SKM-1 (cell line): ENCODE results near the gene LEF1.

Experiments used
- DNase-seq: peaks from one replicate; lab custom pipeline; 2025; ENCODE audit not compliant: unreplicated experiment; lab: John Stamatoyannopoulos, UW

LEF1 gene

DNA sequence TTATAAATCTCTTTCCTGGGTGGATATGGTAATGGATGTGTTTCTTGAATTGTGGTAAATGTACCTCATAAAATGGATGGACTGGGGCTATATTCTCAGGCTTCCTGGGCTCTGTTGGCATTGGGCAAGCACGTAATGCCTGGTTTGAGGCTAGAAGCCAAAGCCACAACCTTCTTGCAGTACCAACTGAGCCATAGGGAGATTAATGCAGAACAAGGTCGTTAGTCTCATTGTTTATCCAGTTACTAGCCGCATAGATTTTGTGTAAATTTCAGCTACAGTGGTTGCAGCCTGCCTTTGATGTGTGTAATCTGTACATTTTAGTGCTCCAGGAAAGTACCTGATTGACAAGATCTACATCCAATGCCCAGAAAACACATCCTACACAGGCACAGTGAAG, 7.2 kb upstream of the LEF1 start:
- no peak for DNase-seq

DNA sequence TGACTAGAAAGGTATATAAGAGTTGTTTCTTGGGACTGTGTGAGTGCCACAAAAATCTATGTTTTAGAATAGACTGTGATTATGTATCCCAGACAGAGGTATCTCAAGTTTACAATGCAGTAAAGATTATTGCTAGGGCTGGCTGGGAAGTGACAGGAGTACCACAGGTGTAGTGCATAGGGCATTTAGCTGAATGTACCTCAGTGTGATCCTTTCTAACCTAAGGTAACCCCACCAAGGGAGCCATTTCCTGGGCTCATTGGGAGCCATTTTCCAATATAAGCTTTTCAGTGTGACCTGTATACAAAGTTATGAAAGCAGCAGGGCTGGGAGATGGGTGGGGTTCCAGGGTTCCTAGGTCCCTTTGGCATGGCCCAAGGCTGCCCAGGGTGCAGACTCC, 6.1 kb upstream of the LEF1 start:
- no peak for DNase-seq

- DNase-seq: no peak
These were observed 4.9 kb upstream of the LEF1 start for GRCh38 chr4:108173599-108174057.

DNA sequence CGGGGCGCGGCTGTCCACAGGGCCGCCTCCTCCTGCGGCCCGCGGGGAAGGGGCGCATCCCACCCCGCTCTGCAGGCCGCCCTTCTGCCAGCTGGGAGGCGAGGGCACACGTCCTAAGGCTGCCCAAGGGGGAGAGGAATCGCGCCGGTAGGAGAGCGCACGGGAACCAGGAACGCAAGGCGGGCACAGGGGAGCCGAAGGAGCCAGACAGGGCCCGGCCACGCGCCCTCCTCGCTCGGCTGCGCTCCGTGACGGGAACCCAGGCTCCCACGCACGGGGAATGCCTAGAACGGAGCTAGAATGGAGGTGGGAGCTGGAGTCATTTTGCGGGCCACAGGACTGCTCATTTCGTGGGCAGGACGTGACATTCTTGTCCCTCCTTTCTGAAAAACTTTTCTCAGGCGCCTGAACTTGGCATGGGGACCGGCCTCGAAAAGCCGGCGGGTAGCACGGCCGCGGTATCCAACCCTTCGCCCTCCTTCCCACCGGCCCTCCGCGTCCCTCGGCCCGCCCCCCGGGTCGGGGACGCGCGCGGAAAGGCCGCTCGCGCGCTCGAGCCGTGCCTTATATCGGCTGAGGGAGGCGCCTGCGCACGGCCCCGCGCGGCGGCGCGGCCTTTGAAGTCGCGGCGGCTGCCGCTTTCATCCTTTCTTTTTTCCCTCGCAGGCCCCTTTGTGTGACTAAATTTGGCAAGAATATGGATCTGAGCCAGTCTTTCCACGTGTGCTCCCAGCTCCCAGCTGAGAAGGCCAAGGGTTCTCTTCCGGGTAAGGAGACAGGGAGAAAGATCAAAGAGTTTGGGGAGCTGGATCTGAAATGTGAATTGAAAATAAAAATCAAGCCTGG, 4.2 kb upstream of the LEF1 start:
- DNase-seq: no peak

DNA sequence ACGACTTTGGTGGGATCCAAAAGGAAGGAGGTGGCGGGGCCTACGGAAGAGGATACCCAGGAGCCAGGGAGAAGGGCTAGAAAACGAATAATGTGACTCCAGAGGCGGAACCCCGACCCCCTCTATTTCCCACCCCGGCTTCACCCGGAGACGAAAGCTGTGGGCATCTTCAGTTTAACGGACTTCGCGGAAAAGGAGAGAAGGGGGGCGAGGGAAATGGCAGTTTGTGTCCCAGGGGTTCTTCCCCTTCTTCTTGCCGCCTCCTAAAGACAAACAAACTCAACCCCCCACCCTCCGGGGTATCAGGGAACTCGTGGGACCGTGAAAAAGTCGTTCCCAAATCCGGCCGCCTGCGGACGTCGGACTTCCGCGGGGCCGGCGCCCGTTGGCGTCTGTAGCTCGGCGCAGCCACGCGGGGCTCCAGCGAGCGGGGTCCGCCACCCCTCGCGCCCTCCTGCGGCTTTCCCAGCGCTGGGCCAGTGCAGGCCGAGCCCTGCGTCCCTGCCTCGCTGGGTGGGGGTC, 3.6 kb upstream of the LEF1 start:
- DNase-seq: no peak

GRCh38 chr4:108171339-108172230, 2.9 kb upstream of the LEF1 start:
- DNase-seq: no peak

DNA sequence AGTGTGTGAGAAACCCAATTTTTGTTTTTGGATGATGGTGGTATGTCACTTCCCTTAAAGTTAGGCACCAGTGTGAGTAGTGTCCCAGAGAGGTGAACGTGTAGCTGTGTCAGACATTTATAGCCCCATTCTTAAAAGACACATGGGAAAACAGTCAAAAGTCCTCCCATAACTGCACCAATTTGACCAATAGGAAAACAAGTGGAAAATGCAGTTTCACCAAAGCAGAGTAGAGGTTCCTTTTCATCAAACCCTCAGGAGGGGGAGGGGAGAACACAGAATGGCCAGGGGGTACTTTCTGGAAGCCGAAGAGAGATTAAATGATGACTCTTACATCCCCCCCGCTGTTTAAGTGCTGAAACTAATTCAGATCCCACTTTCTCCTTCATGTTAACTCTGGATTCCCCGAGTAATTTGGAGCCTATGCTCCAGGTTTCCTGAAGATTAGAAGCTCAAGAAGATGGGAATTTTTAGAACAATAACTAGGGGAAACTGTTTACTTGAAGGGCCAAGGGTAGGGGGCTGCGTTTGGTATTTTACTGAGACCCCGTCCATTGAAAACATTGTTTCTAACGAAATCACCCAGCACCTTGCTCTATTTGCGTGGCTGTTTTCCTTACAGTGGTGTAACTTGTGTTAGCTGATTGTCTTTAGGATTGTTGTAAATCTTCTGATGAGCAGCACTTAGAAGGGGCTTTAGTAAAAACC, 2.1 kb upstream of the LEF1 start:
- no peak for DNase-seq

DNA sequence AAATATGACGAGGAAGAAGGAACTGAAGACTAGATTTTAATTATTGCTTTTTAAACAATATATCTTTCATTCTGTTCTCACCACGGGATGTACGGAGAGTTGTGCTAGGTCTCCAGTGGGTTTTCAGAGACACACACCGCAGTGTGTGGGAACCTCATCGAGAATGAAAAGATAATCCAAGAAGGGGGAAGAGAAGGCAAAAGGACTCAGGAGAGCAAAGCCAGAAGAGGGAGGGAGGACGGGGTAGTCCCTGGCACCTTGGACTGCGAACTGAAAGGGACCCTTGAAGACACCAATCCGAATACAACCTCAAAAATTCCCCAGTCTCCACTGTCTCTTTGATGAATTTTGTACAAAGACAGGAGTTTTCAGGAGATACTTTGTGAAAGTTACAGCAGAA, 932 bp upstream of the LEF1 start:
- no peak for DNase-seq

DNA sequence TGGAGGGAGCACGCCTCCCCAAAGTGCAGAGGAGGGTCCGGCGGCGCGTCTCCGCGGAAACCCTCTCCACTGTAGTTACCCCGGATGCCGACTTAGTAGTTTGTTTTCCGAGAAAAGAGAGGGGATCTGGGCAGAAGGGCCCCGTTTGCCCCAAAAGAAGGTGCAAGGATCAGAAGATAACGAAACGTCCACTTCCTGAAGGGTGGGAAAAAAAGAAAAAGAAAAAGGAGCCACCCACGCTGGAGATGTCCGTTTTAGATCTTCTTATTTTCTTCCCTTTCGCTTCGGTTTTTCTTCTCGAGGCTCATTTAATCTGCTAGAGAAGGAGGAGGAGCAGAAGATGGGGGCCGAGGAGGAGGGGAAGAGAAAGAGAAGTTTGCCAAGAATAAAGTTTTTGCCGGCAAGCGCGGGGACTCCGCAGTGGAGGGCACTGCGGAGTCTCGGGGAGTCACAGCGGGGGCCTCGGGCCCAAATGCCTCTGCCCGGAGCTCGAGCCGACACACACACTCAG, 517 bp downstream of the LEF1 start:
- no peak for DNase-seq

GRCh38 chr4:108166441-108167315, 2.1 kb downstream of the LEF1 start:
- DNase-seq: no peak

DNA sequence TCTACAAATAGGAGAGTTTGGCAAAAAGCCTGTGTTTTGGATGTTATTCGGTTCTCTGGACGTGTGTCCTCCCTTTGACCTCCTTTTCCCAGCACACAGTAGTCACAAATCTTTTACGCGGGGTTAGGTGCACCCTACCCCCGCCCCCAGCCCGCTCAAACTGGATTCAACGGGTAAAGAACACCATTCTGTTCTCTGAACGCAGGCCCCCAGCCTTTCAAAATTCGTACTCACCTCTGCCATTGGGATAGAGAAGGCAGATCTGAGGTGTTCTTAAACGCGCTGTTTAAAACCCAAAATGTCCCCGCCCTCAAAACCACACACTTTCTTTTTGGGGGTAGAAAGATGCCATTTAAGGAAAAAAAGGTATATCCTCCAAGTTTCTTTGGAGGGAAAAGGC, 2.7 kb downstream of the LEF1 start:
- no peak for DNase-seq

DNA sequence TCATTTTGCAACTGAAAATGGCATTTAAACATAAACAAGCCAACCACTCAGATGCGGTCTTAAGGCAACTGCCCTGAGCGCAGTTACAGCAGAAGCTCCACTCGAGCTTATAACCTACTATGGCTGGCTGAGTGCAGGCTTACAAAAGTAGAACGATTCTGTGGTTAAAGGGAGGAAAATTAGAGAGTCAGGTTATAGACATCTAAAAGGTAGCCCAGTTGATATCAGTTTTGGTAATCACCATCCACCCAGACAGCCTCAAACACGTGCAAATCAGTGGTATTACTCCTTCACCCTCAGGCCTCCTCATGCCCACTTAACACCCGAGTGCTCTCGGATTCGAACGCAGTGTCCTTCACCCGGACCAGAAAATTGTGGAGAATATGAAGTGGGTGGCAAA, 3.1 kb downstream of the LEF1 start:
- DNase-seq: no peak

- no peak for DNase-seq
These were observed 5.4 kb downstream of the LEF1 start for GRCh38 chr4:108163351-108163750.

- DNase-seq: no peak
These were observed 7.9 kb downstream of the LEF1 start for GRCh38 chr4:108160741-108161352.

GRCh38 chr4:108159845-108160244, 8.9 kb downstream of the LEF1 start:
- DNase-seq: no peak

DNA sequence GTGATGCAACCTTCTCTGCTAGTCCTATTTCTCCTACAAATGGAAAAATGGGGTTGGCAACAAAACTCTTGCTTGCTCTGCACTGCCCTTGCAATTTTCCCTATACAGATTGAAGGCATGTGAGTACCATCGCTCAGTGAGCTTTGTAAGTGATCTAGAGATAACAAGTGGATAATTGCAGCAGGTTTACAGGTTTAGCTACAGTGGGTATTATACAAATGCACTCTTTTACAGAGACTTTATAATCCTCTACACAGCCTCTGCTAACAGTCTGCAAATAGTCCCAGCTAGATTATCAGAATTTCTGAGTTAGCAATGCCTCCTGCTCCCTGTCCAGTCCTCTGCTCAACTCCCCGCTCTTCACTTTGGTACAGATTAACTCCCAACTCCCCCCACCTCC, 11.1 kb downstream of the LEF1 start:
- no peak for DNase-seq

DNA sequence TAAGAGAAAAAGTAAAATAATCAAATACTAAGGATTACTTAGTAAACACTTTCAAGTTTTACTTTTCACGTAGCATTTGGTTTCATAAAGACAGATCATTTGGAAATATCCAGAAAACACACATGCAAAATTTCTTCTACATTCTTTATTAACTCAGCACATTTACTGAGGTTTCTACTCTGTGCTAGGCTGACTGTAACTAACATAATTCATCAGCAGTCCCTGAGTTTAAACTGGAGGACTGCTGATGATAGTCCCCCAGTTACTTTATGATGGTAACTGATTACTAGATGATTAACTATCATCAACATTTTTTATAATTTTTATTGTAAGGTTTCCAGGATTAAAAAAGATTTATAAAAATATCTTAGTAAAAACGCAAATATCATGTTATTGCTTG, 12.3 kb downstream of the LEF1 start:
- DNase-seq: no peak

DNA sequence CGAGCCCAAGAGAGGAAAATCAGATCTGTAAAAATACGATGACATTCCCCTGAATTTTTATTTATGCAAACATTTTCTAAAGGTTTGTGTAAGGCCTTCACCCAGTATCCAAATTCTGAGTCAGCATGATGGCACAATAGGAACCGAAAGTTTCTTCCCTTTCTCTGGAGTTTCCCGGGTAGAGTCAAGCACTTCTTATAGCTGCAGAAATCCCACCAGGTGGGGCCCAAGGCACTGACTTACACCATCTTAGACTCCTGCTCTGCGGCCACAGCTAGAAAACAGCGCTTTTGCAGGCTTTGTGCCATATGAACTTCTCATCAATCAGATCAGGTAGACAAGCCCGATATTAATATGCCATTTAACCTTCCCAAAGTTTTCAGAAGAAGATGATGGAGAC, 13.4 kb downstream of the LEF1 start:
- no peak for DNase-seq

DNA sequence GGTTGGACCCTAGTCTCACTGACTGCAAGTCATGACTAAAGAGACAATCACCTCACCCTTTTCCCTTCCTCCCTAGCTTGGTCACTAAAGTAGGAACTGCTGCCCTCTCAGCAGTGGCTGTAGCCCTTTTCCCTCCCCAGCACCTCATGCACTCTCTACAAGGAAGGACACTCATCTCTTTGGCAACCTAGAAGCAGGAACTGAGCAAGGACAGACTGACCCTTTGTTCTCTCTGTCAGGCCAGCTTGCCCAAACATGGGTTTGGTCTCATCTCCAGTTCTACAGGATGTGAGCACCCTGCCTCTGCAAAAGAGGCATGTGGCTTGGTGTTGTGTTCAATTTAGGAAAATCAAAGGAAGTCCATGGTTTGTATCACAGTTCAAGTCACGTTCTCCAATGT, 15.8 kb downstream of the LEF1 start:
- no peak for DNase-seq
